Stimulated activated naive CD4-positive, alpha-beta T cell treated with Interleukin-2 at 50 U/mL for 16 hours (primary cell): ENCODE measurements around the gene CTXND1.
"Not testable (repeated sequence)": the region's sequence is repeated elsewhere in the genome, so short reads cannot be mapped to it uniquely, and the experiment has no call there.

Experiments used
- DNase-seq: peaks from one replicate; lab custom pipeline; 2025; lab: John Stamatoyannopoulos, UW

CTXND1 gene

GRCh38 chr15:80252121-80252518 is at the start of gene CTXND1:
Gene CTXND1, minus strand, starts transcription at chr15:80252213. Its CDS starts 50,264 bp downstream, at chr15:80201949.
- no peak for DNase-seq

- DNase-seq, result no peak
These were observed 49.5 kb upstream of the CTXND1 start for GRCh38 chr15:80301472-80301871.

GRCh38 chr15:80295777-80296176 is 43.8 kb upstream of the CTXND1 start:
- not testable (repeated sequence) for DNase-seq

GRCh38 chr15:80292079-80292478 is 40.1 kb upstream of the CTXND1 start:
- no peak for DNase-seq

- not testable (repeated sequence) for DNase-seq
These were observed 38.9 kb upstream of the CTXND1 start for GRCh38 chr15:80290891-80291290.

- DNase-seq, result no peak
These were observed 37.8 kb upstream of the CTXND1 start for GRCh38 chr15:80289528-80290495.

- no peak for DNase-seq
These were observed 36.1 kb upstream of the CTXND1 start for GRCh38 chr15:80288131-80288530.

- no peak for DNase-seq
These were observed 34.0 kb upstream of the CTXND1 start for GRCh38 chr15:80286055-80286454.

- no peak for DNase-seq
These were observed 33.4 kb upstream of the CTXND1 start for GRCh38 chr15:80285379-80285778.

- no peak for DNase-seq
These were observed 31.5 kb upstream of the CTXND1 start for GRCh38 chr15:80283531-80283930.

GRCh38 chr15:80277147-80277546 is 25.1 kb upstream of the CTXND1 start:
- no peak for DNase-seq

GRCh38 chr15:80275961-80276360 is 23.9 kb upstream of the CTXND1 start:
- no peak for DNase-seq

- no peak for DNase-seq
These were observed 23.0 kb upstream of the CTXND1 start for GRCh38 chr15:80274996-80275395.

GRCh38 chr15:80274554-80274953 is 22.5 kb upstream of the CTXND1 start:
- no peak for DNase-seq

- DNase-seq, result no peak
These were observed 21.0 kb upstream of the CTXND1 start for GRCh38 chr15:80272987-80273386.

- no peak for DNase-seq
These were observed 18.5 kb upstream of the CTXND1 start for GRCh38 chr15:80270472-80270871.

GRCh38 chr15:80268101-80268500 is 16.1 kb upstream of the CTXND1 start:
- DNase-seq, result no peak

GRCh38 chr15:80267658-80268057 is 15.6 kb upstream of the CTXND1 start:
- no peak for DNase-seq

- DNase-seq, result no peak
These were observed 14.7 kb upstream of the CTXND1 start for GRCh38 chr15:80266745-80267144.

GRCh38 chr15:80266113-80266512 is 14.1 kb upstream of the CTXND1 start:
- DNase-seq, result no peak

GRCh38 chr15:80265021-80265420 is 13.0 kb upstream of the CTXND1 start:
- DNase-seq, result no peak

- no peak for DNase-seq
These were observed 12.0 kb upstream of the CTXND1 start for GRCh38 chr15:80264031-80264430.

- DNase-seq, result no peak
These were observed 8.5 kb upstream of the CTXND1 start for GRCh38 chr15:80260551-80260950.
